Hippocampal formation (tissue), 2 donors: Measurements from ENCODE around the gene RNF208.
A peak's percentile ranks its signal among the peaks of the same experiment; 100 is the strongest.

ENCODE experiments used
- DNase-seq, 2 donors: peaks; one replicate each; lab custom pipeline; 2025; lab: John Stamatoyannopoulos, UW

RNF208 gene

DNA sequence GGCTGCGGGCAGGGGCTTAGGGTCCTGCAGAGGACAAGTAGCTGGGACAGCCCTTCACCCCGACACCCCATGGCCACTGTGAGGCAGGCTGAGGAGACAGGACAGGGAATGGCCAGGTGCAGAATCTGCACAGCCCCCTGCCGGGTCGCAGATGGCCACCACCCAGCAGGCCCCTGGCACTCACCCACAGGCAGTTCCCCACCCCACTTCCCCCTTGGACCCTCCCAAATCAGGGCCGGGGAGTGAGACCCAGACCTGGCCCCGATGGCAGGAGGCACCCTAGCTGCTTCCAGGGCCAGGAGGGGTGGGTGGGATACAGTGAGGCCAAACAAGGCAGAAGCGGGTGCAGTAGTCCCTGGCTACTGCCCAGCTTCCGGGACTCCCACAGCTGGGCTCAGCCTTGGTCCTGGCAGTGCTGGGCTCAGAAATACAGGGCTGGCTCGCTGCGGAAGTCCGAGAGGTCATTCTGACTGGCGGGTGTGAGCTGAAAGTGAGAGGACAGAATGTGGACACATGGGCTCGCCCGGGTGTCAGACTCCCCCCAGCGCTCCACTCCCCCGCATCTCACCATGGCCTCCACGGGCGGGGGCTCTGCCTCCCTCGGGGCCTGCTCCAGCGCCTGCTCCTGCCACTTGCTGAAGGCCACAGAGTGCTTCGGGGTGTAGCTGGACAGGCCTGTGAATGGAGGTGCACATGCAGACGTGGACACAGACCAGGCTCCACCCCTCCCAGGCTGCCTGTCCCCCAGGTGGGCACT is 30.2 kb downstream of the RNF208 start:
- DNase-seq, result peak; percentile 57 to 74

DNA sequence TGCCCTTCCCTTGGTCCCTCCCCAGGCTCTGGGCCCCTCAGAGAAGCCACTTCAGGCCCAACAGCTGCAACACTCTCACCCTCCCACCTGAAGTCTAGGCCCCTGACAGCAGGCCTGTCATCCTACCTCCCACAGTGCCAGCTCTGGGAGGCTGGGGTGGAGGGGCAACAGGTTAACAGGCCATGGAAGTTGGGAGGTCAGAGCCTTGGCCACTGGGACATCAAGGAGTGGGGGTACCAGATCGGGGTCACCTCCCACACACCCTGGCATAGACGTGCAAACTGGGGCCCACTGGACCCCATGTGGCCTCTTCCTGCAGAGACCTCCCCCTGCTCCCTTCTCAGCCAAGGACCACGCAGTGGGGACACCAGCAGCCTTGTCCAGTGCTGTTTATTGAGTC is 30.8 kb downstream of the RNF208 start:
- DNase-seq, result no peak

- DNase-seq, result no peak
These were observed 31.7 kb downstream of the RNF208 start for GRCh38 chr9:137190315-137190856.

- no peak for DNase-seq
These were observed 32.4 kb downstream of the RNF208 start for GRCh38 chr9:137189297-137190295.

GRCh38 chr9:137188490-137189296 is 33.3 kb downstream of the RNF208 start, which contains the start of the genes ANAPC2 and SSNA1:
Gene ANAPC2 (minus strand): TSS chr9:137188560. CDS start chr9:137188532, 28 bp downstream.
Gene SSNA1 (plus strand): TSS chr9:137188676. CDS start chr9:137188727, 51 bp downstream.
- DNase-seq, result peak; percentile 84 to 89

GRCh38 chr9:137188086-137188489 is 34.0 kb downstream of the RNF208 start:
- no peak for DNase-seq

- DNase-seq, result no peak
These were observed 34.7 kb downstream of the RNF208 start for GRCh38 chr9:137187386-137187785.

GRCh38 chr9:137186385-137186784 is 35.7 kb downstream of the RNF208 start:
- DNase-seq, result no peak

DNA sequence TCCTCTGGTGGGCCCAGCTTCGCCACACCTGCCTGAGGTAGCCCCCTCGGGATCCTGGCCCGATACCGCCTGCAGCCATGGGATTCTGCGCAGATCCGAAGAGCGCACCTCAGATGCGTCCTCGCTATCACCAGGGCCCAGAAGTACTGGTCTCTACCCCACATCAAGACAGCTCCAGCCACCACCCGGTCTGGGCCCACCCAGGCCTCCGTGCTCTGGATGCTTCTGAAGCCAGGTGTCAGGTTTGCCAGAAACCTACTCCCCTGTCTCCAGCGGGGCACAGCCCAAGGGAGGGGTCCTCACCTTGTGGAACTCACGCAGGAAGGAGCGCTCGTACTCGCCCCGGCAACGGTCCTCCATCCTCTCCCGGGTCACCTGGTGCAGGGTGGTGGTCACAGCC is 36.1 kb downstream of the RNF208 start:
- DNase-seq, result no peak

DNA sequence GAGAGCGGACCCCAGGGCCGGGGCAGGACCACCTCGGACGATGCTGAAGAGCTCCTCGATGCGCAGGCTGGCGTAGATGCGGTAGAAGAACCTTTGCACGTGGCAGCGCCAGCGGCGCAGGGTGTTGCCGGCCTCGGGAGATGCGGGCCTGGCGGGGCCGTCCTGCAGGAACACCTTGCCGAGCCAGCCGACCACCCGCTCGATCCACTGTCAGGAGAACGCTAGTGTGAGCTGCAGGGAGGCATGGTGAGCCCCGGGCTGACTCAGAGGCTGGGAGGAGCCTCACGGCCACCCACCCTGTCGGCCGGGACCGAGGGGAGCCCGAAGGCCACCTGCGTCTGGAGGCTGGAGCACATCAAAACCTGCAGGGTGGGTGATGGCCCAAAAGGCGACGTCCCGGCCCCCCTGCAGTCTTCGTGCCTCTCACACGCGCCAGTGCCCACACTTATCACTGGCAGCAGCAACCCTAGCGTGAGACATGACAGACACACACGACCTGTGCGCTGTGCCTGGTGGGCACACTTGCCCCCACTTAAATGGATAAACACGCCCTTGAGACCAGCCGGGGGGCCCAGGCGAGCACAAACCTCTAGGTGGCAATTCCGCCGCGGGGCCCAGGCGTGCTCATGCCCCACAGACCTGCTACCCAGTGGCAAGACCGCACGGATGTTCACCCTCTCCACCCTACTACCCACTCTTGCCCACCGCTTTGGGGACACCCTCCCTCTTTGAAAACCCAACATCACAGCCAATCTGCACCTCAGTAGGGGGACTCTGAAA is 37.0 kb downstream of the RNF208 start:
- no peak for DNase-seq

- DNase-seq, result no peak
These were observed 38.0 kb downstream of the RNF208 start for GRCh38 chr9:137183980-137184595.

DNA sequence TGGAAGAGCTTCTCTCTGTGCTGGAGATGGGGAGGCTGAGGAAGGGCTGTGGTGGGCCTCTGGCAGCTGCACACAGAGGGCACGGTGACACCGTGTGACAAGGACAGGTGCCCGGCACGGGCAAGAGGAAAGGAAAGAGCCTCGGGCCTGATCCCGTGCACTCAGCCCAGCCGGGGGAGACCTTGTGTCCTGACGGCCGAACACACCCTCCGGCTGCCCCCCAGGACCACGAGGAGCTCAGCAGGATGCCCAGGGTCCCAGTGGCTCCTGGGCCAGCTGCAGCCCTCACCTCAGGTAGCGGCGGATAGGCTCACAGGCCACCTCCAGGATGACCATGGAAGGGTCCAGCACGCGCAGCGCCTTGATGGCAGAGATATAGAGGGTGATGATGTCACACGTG is 39.2 kb downstream of the RNF208 start:
- DNase-seq, result no peak

GRCh38 chr9:137181680-137182079 is 40.4 kb downstream of the RNF208 start:
- no peak for DNase-seq

GRCh38 chr9:137180491-137180890 is 41.5 kb downstream of the RNF208 start:
- DNase-seq, result no peak

DNA sequence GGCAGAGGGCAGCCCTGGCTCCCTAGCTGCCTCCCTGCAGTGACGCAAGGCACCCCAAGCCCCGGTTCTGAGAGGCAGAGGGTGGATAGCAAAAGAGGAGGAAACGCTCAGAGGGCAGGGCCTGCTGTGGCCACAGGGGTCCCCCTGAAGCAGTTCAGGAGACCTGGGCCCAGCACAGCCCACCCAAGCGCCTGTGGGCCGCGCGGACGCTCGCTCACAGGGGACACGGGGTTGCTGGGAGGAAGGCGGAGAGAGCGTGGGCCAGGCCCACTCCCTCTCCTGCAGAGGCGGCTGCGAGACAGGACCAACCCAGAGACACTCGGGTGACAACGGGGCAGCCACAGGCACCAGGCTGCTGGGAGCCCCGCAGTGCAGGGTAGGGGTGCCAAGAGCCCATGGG is 42.3 kb downstream of the RNF208 start:
- no peak for DNase-seq

DNA sequence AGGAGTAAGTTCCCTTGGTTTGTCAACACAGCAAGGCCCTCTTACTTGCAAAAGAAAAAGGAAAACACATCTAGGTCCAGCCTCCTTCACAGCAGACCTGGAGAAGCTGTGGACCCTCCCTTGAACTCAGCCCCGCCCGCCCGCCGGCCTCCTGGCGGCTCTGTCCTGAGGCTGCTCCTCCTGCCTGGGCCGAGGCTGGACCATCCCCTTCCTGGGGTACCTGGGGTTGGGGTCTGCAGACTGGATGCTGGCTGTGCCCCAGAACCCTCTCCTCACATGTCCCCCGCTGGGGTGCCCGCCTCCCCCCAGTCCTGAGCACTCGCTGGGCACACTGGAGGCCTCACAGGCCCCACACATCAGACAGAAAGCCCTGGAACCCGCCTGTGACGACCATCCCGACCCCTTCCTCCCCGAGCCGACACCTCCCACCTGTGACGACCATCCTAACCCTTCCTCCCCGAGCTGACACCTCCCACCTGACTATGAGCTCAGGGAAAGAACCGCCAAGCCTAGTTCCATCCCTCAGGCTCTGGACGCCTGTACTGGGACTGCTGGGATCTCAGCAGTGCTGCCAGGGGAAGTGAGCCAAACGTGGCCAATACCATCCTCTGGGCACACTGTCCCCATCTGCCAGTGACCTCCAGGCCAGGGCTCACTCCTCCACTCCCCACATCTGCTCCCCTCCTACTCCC is 43.0 kb downstream of the RNF208 start:
- no peak for DNase-seq

GRCh38 chr9:137178201-137178938 is 43.7 kb downstream of the RNF208 start:
- DNase-seq, result no peak

GRCh38 chr9:137176302-137177182 is 45.5 kb downstream of the RNF208 start:
- DNase-seq, result no peak
